Measurements from ENCODE around the gene SIX5.
A peak's percentile ranks its signal among the peaks of the same experiment; 100 is the strongest.
"Not testable (repeated sequence)": the region's sequence is repeated elsewhere in the genome, so short reads cannot be mapped to it uniquely, and the experiment has no call there.

Gene SIX5

DNA sequence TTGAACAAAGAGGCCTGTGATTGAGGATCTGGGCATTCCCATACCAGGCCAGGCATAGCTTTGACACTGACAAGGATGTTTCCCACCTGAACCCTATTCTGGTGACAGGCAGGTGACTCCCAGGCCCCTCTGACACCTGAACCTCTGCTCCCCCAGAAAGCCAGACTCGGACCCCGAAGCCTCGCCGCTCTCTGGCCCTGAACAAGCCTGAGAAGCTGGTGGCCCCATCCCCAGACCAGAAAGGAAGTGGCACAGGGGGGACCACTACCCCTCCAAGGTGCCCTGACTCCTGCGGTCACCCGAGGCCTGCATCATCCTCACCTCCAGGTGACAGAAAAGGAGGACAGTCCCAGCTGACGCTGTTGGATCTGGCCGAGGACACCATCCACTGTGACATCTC, 14.7 kb downstream of the SIX5 start:
- DNase-seq (ENCODE audit: low read depth in 3 of 3) = no peak

GRCh38 chr19:45753548-45753947, 15.5 kb downstream of the SIX5 start:
- no peak for DNase-seq (ENCODE audit: low read depth in 3 of 3)

DNA sequence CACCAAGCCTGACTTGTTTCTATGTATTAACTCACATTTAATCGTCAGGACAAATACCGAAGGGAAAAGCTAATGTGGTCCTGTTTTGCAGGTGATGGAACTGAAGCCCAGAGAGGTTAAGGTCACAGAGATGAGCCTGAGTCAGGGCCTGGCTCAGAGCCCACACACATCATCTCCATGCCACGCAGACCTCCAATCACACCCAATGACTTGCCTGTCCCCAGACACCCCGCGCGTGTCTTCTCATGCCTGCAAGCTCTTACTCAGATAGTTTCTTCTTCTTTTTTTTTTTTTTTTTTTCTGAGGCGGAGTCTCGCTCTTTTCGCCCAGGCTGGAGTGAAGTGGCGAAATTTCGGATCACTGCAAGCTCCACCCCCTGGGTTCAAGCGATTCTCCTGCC, 16.4 kb downstream of the SIX5 start:
- DNase-seq (ENCODE audit: low read depth in 3 of 3) = no peak

GRCh38 chr19:45751483-45751882, 17.6 kb downstream of the SIX5 start:
- DNase-seq (ENCODE audit: low read depth in 3 of 3) = not testable (repeated sequence)

DNA sequence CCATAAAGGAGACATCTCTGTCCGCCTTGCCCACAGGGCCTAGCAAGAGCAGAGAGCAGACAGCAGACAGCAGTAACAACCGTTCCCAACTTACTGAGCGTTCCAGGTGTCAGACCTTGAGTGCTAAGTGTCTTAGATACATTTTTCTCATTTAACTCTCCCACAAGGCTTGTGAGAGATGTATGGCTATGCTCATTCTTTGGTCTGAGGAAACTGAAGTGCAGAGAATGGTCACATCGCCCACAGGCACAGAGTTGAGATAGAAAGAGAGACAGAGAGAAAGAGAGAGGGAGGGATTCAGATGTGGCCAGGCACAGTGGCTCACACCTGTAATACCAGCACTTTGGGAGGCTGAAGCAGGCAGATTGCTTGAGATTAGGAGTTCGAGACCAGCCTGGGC, 21.5 kb downstream of the SIX5 start:
- no peak for DNase-seq (ENCODE audit: low read depth in 3 of 3)

DNA sequence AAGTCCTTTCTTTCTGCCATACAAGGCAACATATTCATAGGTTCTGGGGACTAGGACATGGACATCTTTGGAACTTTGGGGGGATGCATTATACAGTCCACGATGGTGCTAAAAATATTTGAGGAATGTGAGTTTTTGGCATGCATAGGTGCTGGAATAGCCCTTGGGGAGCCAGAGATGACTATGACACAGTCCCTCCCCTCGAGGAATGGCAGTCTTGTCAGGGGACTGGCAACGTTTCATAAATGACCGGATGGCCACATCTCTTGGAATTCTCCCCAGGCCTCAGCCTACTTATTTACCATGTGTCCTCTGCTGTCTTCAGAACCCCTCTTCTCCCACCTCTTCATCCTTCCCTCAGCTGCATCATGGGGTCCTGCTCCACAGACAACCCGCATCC, 22.2 kb downstream of the SIX5 start:
- DNase-seq (ENCODE audit: low read depth in 3 of 3) = no peak

- no peak for DNase-seq (ENCODE audit: low read depth in 3 of 3)
Measured at GRCh38 chr19:45745606-45746005, 23.4 kb downstream of the SIX5 start.

- no peak for DNase-seq (ENCODE audit: low read depth in 3 of 3)
Measured at GRCh38 chr19:45742969-45743368, 26.1 kb downstream of the SIX5 start.

DNA sequence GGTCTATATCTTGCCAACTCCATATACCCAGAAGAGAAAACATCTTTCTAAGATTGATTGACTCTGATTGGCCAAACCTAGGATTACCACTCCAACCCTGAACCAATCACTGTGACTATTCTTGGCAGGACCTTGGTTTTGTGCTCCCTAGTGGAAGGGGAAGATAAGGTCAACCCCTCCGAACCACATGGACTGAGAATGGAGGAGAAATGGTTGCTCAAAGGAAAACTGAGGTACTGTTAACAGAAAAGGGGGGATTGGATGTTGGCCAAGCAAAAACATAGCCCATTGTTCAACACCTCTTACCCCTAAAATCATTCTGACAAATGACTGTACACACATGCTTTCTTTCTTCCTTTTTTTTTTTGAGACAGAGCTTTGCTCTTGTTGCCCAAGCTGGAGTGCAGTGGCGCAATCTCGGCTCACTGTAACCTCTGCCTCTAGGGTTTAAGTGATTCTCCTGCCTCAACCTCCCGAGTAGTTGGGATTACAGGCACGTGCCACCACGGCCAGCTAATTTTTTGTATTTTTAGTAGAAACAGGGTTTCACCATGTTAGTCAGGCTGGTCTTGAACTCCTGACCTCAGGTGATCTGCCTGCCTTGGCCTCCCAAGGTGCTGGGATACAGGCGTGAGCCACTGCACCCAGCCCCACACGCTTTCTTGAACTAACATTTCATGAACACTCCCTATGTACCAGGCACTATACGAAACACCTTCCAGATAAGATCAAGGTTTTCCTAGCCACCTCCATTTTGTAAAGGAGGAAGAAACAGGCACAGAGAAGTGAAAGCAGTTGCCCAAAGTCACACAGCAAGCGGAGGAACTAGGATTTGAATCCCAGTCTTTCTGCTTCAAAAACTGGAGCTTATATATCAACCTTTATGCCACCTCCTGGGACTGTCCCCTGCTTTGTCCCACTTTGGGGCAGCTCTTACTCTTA, 29.3 kb downstream of the SIX5 start:
- DNase-seq (ENCODE audit: low read depth in 3 of 3) = no peak

DNA sequence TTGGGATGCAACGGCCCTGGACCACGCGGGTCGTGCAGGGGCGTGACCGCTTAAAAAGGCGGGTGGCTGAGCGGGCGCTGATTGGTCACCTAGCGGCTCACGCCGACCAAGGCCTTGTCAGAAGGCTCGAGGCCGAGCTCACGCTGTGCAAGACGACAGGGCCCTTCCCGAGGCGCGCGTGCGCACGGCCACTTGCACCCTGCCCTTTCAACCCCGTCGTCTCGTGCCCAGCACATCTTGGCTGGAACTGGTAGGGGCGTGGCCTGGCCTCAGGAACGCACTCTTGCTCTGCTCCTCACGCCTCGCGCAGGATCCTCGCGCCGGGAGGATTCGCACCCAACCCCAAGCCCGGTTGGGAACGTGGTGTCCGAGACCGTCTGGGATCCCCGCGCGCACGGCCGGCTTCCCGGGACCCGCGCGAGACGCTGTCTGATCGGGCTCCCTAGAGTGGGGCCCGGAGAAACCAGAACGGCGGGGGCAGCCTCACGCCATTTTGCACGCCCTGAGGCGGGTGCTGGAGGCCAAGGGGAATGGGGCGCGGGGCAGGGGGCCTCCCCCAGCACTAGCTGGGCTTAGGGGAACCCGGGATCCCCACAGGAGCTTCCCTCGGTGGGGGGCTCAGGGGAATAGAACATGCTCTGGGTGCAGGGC, 35.8 kb downstream of the SIX5 start, which contains the start of gene MEIOSIN:
Gene MEIOSIN (plus strand): TSS at position 280 of the 651 bp plus-strand sequence. CDS start 1,938 bp downstream, outside the sequence.
- DNase-seq (ENCODE audit: low read depth in 3 of 3) = no peak

DNA sequence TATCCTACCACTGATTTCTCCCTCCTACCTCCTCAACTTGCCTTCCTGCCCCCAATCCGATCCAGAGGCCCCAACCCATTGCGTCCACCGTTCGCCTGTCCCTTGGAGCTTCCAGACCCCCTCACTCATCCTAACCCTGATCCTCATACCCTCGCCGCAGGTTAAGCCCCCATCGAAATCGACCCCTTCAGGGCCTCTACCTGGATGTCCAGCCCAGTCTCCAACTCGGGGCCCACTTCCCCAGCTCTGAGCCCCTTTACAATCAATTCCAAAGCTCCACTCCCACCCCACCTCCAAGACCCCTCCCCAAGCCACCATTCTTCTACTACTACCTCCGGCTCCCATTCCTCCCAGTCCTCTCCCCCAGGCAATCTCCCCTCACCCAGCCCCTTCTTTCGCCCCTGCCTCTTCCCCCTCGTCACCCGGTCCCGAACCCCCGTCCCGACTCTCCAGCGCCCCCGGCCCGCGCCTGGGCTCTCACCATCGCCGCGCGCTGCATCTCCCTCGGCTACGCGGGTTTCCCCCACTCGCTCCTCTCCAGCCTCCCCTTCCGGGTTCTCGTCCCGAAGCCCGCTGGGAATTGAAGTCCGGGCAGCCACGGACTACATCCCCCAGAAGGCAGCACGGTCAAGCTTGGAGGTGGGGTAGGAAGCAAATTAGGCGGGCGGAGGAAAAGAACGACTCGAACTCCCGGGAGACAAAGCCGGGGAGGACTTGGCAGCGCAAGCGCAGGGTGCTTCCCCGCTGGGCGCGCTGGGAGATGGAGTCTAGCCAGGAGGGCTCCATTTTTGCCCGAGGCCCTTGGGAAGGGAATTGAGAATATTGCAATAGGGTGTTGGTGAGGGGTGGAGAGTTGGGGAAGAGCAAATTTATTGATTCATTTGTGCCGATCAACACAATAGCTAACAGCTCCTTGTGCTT, 38.4 kb downstream of the SIX5 start, which contains the start of gene FBXO46:
Gene FBXO46 (minus strand): TSS at position 529 of the 921 bp plus-strand sequence. CDS start 17,401 bp downstream, outside the sequence.
- peak; percentile 78 to 91 (median 87) for DNase-seq (ENCODE audit: low read depth in 3 of 3)

- peak in 1 of 3 experiments; percentile 7 for DNase-seq (ENCODE audit: low read depth in 3 of 3)
Measured at GRCh38 chr19:45729800-45730290, 39.2 kb downstream of the SIX5 start.

GRCh38 chr19:45728683-45729082, 40.4 kb downstream of the SIX5 start:
- not testable (repeated sequence) for DNase-seq (ENCODE audit: low read depth in 3 of 3)

DNA sequence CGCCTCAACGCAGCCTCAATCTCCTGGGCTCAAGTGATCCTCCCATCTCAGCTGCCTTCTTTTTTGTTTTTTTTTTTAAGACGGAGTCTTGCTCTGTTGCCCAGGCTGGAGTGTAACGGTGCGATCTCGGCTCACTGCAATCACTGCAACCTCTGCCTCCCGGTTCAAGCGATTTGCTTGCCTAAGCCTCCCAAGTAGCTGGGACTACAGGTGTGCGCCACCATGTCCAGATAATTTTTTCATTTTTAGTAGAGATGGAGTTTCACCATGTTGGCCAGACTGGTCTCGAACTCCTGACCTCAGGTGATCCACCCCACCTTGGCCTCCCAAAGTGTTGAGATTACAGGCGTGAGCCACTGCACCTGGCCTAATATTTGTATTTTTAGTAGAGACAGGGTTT, 49.0 kb downstream of the SIX5 start:
- not testable (repeated sequence) for DNase-seq (ENCODE audit: low read depth in 3 of 3)

- DNase-seq (ENCODE audit: low read depth in 3 of 3) = no peak
Measured at GRCh38 chr19:45717983-45718650, 50.9 kb downstream of the SIX5 start.

DNA sequence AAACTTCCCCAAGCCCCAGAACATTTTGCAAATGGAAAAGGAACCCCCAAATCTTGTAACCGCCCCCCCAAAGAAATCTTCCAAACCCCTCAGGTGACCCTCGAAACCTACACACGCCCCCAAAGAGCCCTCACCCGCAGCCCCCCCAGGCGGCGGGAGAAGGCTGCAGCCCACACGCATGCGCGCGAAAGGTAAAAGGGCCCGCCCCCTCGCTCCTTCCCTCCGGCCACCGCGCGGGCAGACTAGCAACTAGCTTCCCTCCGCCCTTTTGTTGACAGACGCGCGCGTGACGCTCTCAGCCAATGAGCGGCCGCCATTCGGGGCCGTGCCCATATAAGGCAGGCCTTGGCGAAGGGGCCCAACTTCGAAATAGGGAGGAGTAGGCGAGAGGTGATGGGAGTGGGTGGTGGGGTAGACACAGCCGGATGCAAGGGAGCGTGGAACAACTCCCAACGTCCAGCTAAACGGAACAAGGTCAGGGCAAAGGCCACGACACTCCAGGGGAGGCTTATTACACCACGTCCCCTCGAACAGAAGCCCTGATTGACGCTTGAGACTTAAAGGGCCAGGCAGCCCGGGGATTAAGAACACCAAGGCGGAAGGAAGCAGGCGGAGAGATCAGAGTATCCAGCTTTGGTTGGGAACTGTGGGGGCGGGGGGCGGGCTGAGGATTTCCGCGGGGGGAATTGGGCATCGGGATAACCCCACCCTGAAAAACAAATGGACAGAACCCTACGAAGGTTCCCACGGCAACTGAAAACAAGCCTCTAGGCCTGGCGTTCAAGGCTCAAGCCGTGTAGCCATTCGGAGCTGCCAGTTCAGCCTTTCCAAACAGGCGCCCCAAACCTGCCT, 51.7 kb downstream of the SIX5 start:
- DNase-seq (ENCODE audit: low read depth in 3 of 3) = peak; percentile 91 to 96 (median 95)

DNA sequence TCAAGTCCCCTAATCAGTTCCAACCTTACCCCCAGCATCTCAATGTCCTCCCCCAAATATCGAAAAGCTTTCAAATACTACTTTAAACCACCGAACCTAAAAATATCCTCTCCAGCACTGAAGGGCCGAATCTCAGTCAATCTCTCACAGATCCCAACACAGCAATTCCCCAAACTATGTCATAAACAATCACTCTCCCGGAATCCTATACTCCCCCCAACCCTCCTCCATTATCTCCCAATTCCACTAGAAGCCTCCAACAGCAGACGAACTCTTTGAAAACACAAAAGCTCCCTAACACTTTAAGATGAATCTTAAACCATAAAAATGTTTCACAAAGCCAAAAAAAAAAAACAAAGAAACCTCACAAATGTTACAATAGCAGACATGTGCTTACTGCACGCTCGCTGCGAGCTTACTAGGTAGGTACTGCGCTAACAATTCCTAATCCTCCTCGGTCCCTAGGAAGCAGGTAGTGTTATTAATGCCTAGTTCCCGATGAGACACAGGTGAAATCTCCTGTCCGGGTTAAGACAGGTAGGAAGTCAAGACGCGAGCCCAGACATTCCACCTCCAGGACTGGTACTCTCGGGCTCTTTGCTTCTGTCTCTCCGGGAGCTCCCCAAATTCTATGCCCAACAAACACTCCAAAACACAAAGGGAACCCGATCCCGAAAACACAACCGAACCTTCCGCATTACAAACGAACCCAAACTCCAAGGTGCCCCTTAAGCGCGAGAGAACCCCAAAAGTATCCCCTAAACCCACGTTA, 52.5 kb downstream of the SIX5 start:
- no peak for DNase-seq (ENCODE audit: low read depth in 3 of 3)

GRCh38 chr19:45715139-45715538, 53.9 kb downstream of the SIX5 start:
- no peak for DNase-seq (ENCODE audit: low read depth in 3 of 3)
